ENCODE data around the gene ACOT7.
"Not testable (repeated sequence)": the region's sequence is repeated elsewhere in the genome, so short reads cannot be mapped to it uniquely, and the experiment has no call there.

The ACOT7 gene

GRCh38 chr1:6395781-6396244 lies 2.2 kb upstream of the ACOT7 start:
- not testable (repeated sequence) for DNase-seq

- not testable (repeated sequence) for DNase-seq
These were observed 1.6 kb upstream of the ACOT7 start for GRCh38 chr1:6395130-6395529.

GRCh38 chr1:6392809-6393399 lies 663 bp downstream of the ACOT7 start:
- no peak for DNase-seq

GRCh38 chr1:6391951-6392808 lies 1.4 kb downstream of the ACOT7 start:
- no peak for DNase-seq

- no peak for DNase-seq
These were observed 3.6 kb downstream of the ACOT7 start for GRCh38 chr1:6389971-6390370.

- no peak for DNase-seq
These were observed 7.1 kb downstream of the ACOT7 start for GRCh38 chr1:6386371-6386949.

GRCh38 chr1:6385488-6386191 lies 7.9 kb downstream of the ACOT7 start:
- peak; percentile 37 for DNase-seq

- no peak for DNase-seq
These were observed 8.6 kb downstream of the ACOT7 start for GRCh38 chr1:6384962-6385361.

- DNase-seq, result no peak
These were observed 9.4 kb downstream of the ACOT7 start for GRCh38 chr1:6384135-6384534.

GRCh38 chr1:6380037-6380436 lies 13.5 kb downstream of the ACOT7 start:
- no peak for DNase-seq

- DNase-seq, result no peak
These were observed 15.3 kb downstream of the ACOT7 start for GRCh38 chr1:6378096-6378746.

- no peak for DNase-seq
These were observed 19.4 kb downstream of the ACOT7 start for GRCh38 chr1:6373961-6374720.

- DNase-seq, result not testable (repeated sequence)
These were observed 21.3 kb downstream of the ACOT7 start for GRCh38 chr1:6372236-6372635.

GRCh38 chr1:6370006-6370405 lies 23.6 kb downstream of the ACOT7 start:
- DNase-seq, result no peak

- no peak for DNase-seq
These were observed 26.1 kb downstream of the ACOT7 start for GRCh38 chr1:6367381-6368012.

- DNase-seq, result no peak
These were observed 28.5 kb downstream of the ACOT7 start for GRCh38 chr1:6365047-6365446.

GRCh38 chr1:6363085-6363884 lies 30.3 kb downstream of the ACOT7 start:
- peak; percentile 31 for DNase-seq

GRCh38 chr1:6361124-6361775 lies 32.3 kb downstream of the ACOT7 start:
- no peak for DNase-seq

GRCh38 chr1:6360517-6361070 lies 33.0 kb downstream of the ACOT7 start:
- DNase-seq, result no peak

GRCh38 chr1:6360117-6360496 lies 33.5 kb downstream of the ACOT7 start:
- DNase-seq, result no peak

All from NCI-H2227 treated with DMSO at 0.1 percent for 48 hours (cell line).